ENCODE measurements around the gene ZSCAN1.

GRCh38 chr19:58010507-58010906 lies 23.3 kb upstream of the ZSCAN1 start:
- TF ChIP-seq NR2C1 (IDR thresholded peaks at IDR 0.05) (no peak), RFX5 (IDR thresholded peaks at IDR 0.05; ENCODE audit: low read depth, low read length) (no peak), TARDBP (IDR thresholded peaks at IDR 0.05; ENCODE audit: borderline replicate concordance) (no peak), EZH2 (IDR thresholded peaks at IDR 0.05; ENCODE audit: borderline replicate concordance, control insufficient read depth, low read depth, low read length) (no peak), MYC (IDR thresholded peaks at IDR 0.05; ENCODE audit: insufficient read depth, insufficient read length, insufficient replicate concordance, low read length, severe bottlenecking) (no peak), ATF2 (IDR thresholded peaks at IDR 0.05; ENCODE audit: low read length) (no peak), ZNF24 (IDR thresholded peaks at IDR 0.05) (no peak), HDAC6 (IDR thresholded peaks at IDR 0.05; ENCODE audit: unreplicated experiment) (no peak), POLR2AphosphoS5 (IDR thresholded peaks at IDR 0.05; ENCODE audit: low read length) (no peak), EP300 (IDR thresholded peaks at IDR 0.05; ENCODE audit: borderline replicate concordance in 1 of 2, control insufficient read depth in 1 of 2, low read depth in 2 of 2, low read length in 2 of 2) (no peak), CTCF (IDR thresholded peaks at IDR 0.05 in 2 of 3, conservative IDR thresholded peaks at IDR 0.05 in 1 of 3; ENCODE audit: control insufficient read depth in 2 of 3, extremely low read depth in 1 of 3, insufficient read depth in 1 of 3, low read depth in 3 of 3, low read length in 3 of 3) (no peak), ZNF207 (IDR thresholded peaks at IDR 0.05; ENCODE audit: borderline replicate concordance) (no peak), POLR2A (IDR thresholded peaks at IDR 0.05; ENCODE audit: low read depth, low read length) (no peak)
- TF ChIP-seq, protein P1, sequence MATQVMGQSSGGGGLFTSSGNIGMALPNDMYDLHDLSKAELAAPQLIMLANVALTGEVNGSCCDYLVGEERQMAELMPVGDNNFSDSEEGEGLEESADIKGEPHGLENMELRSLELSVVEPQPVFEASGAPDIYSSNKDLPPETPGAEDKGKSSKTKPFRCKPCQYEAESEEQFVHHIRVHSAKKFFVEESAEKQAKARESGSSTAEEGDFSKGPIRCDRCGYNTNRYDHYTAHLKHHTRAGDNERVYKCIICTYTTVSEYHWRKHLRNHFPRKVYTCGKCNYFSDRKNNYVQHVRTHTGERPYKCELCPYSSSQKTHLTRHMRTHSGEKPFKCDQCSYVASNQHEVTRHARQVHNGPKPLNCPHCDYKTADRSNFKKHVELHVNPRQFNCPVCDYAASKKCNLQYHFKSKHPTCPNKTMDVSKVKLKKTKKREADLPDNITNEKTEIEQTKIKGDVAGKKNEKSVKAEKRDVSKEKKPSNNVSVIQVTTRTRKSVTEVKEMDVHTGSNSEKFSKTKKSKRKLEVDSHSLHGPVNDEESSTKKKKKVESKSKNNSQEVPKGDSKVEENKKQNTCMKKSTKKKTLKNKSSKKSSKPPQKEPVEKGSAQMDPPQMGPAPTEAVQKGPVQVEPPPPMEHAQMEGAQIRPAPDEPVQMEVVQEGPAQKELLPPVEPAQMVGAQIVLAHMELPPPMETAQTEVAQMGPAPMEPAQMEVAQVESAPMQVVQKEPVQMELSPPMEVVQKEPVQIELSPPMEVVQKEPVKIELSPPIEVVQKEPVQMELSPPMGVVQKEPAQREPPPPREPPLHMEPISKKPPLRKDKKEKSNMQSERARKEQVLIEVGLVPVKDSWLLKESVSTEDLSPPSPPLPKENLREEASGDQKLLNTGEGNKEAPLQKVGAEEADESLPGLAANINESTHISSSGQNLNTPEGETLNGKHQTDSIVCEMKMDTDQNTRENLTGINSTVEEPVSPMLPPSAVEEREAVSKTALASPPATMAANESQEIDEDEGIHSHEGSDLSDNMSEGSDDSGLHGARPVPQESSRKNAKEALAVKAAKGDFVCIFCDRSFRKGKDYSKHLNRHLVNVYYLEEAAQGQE (IDR thresholded peaks at IDR 0.05; ENCODE audit: low read depth, low read length), result no peak

Measured in GM12878 (cell line).